ENCODE measurements around the gene TRIM38. TPM values are rescaled to one million over a fixed set of nuclear protein-coding genes. Genes with fewer than 3 reads are reported as not detected.
"Not testable (repeated sequence)": the region's sequence is repeated elsewhere in the genome, so short reads cannot be mapped to it uniquely, and the experiment has no call there.

The TRIM38 gene
- total RNA-seq, 1 donor from 2014 or later, result 6.8 TPM

- H3K4me3 Mint-ChIP-seq (ENCODE audit: unreplicated experiment), result no peak overlapping the region
- Histone ChIP-seq H3K9me3 (ENCODE audit: insufficient read depth, low read depth, low read length) (no peaks in the 10 kb centered on the region), H3K9ac (ENCODE audit: low read length) (no peak overlapping the region), H3K36me3 (ENCODE audit: insufficient read depth, low read length) (no peaks in the 10 kb centered on the region), H3K27ac (ENCODE audit: low read depth, low read length) (no peak overlapping the region), H3K27me3 (ENCODE audit: insufficient read depth, low read length) (no peaks in the 10 kb centered on the region), H4K20me1 (ENCODE audit: insufficient read depth, low read length) (no peaks in the 10 kb centered on the region), H3K4me3 (ENCODE audit: insufficient read depth, low read depth, low read length) (no peak overlapping the region), H3K79me2 (ENCODE audit: insufficient read depth, low read length) (no peaks in the 10 kb centered on the region), H2AFZ (ENCODE audit: low read depth, low read length) (no peak overlapping the region), H3K4me1 (ENCODE audit: insufficient read depth, low read length) (no peaks in the 10 kb centered on the region), H3K4me2 (ENCODE audit: low read length) (no peak overlapping the region)
- H3K4me1 Mint-ChIP-seq (ENCODE audit: low read depth, unreplicated experiment), result no peaks in the 10 kb centered on the region
- H3K9me3 Mint-ChIP-seq (ENCODE audit: unreplicated experiment), result no peaks in the 10 kb centered on the region
- TF ChIP-seq EZH2 (IDR thresholded peaks at IDR 0.05; ENCODE audit: insufficient read depth, low read length), result no peak
- TF ChIP-seq CTCF (IDR thresholded peaks at IDR 0.05; ENCODE audit: insufficient read depth, low read depth, low read length), result no peak
- no peak for DNase-seq (ENCODE audit: low read depth)
- H3K27me3 Mint-ChIP-seq (ENCODE audit: low read depth, unreplicated experiment), result peaks cover 8% of the 10 kb centered on the region
- H3K36me3 Mint-ChIP-seq (ENCODE audit: low read depth, unreplicated experiment), result no peaks in the 10 kb centered on the region
- no peak for FAIRE-seq
- H3K27ac Mint-ChIP-seq (ENCODE audit: unreplicated experiment), result no peak overlapping the region
Observed at GRCh38 chr6:25928562-25929324, 33.9 kb upstream of the TRIM38 start.

GRCh38 chr6:25929785-25930184 lies 32.8 kb upstream of the TRIM38 start:
- H2AFZ ChIP-seq (ENCODE audit: low read depth, low read length); H3K4me1 Mint-ChIP-seq (ENCODE audit: low read depth, unreplicated experiment); FAIRE-seq: not testable (repeated sequence)

GRCh38 chr6:25930532-25931410 lies 31.8 kb upstream of the TRIM38 start, which contains the start of gene SLC17A2:
Gene SLC17A2 (minus strand): TSS chr6:25930691. CDS start chr6:25925796, 4,895 bp downstream.
- H3K27me3 ChIP-seq (ENCODE audit: insufficient read depth, low read length), result no peaks in the 10 kb centered on the region
- no peaks in the 10 kb centered on the region for H3K36me3 ChIP-seq (ENCODE audit: insufficient read depth, low read length)
- no peaks in the 10 kb centered on the region for H3K4me1 ChIP-seq (ENCODE audit: insufficient read depth, low read length)
- H3K27ac ChIP-seq (ENCODE audit: low read depth, low read length), result no peak within 1 kb of the TSS
- Mint-ChIP-seq H3K27me3 (ENCODE audit: low read depth, unreplicated experiment) (peaks cover 6% of the 10 kb centered on the region), H3K36me3 (ENCODE audit: low read depth, unreplicated experiment) (no peaks in the 10 kb centered on the region), H3K9me3 (ENCODE audit: unreplicated experiment) (no peaks in the 10 kb centered on the region), H3K27ac (ENCODE audit: unreplicated experiment) (no peak within 1 kb of the TSS), H3K4me3 (ENCODE audit: unreplicated experiment) (no peak within 1 kb of the TSS), H3K4me1 (ENCODE audit: low read depth, unreplicated experiment) (no peaks in the 10 kb centered on the region)
- no peak for TF ChIP-seq CTCF (IDR thresholded peaks at IDR 0.05; ENCODE audit: insufficient read depth, low read depth, low read length)
- TF ChIP-seq EZH2 (IDR thresholded peaks at IDR 0.05; ENCODE audit: insufficient read depth, low read length), result no peak
- H3K9me3 ChIP-seq (ENCODE audit: insufficient read depth, low read depth, low read length), result no peaks in the 10 kb centered on the region
- no peak within 1 kb of the TSS for H3K4me2 ChIP-seq (ENCODE audit: low read length)
- H3K79me2 ChIP-seq (ENCODE audit: insufficient read depth, low read length), result no peaks in the 10 kb centered on the region
- H2AFZ ChIP-seq (ENCODE audit: low read depth, low read length), result no peak within 1 kb of the TSS
- no peaks in the 10 kb centered on the region for H4K20me1 ChIP-seq (ENCODE audit: insufficient read depth, low read length)
- H3K9ac ChIP-seq (ENCODE audit: low read length), result no peak within 1 kb of the TSS
- DNase-seq (ENCODE audit: low read depth) (no peak), FAIRE-seq (no peak)
- no peak within 1 kb of the TSS for H3K4me3 ChIP-seq (ENCODE audit: insufficient read depth, low read depth, low read length)

More at GRCh38 chr6:25929785-25930184, 32.8 kb upstream of the TRIM38 start:
- H3K9me3 ChIP-seq (ENCODE audit: insufficient read depth, low read depth, low read length); H3K4me2 ChIP-seq (ENCODE audit: low read length); H4K20me1 ChIP-seq (ENCODE audit: insufficient read depth, low read length); H3K27ac Mint-ChIP-seq (ENCODE audit: unreplicated experiment); H3K36me3 Mint-ChIP-seq (ENCODE audit: low read depth, unreplicated experiment); DNase-seq (ENCODE audit: low read depth); H3K4me1 ChIP-seq (ENCODE audit: insufficient read depth, low read length); H3K9ac ChIP-seq (ENCODE audit: low read length); H3K27me3 ChIP-seq (ENCODE audit: insufficient read depth, low read length); H3K79me2 ChIP-seq (ENCODE audit: insufficient read depth, low read length); H3K4me3 ChIP-seq (ENCODE audit: insufficient read depth, low read depth, low read length); H3K36me3 ChIP-seq (ENCODE audit: insufficient read depth, low read length); H3K27ac ChIP-seq (ENCODE audit: low read depth, low read length); H3K4me3 Mint-ChIP-seq (ENCODE audit: unreplicated experiment); H3K27me3 Mint-ChIP-seq (ENCODE audit: low read depth, unreplicated experiment); H3K9me3 Mint-ChIP-seq (ENCODE audit: unreplicated experiment): not testable (repeated sequence)

Measured in astrocyte (in vitro differentiated cells and primary cell).